ENCODE data around the gene GPR45.

Gene GPR45

DNA sequence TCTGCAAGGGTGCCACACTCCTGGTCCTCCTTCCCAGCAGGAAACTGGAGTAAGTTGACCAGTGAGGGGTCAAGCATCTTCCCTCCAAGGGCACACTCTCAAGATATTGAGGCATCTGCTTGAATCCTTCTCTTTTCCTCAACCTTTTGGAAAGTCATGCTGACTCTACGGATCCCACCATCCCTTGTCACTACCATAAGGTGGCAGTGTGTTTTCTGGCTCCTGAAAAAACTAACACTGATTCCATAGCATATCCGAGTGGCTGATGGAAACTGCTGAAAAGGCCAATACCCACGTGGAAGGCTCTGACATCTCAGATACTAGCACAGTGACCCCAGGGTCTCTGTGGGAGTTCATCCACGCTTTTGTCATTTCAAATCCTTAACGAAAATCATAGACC is 37.1 kb downstream of the GPR45 start:
- H3K27me3 ChIP-seq (replicated peaks; ENCODE audit: insufficient read depth, low read length), result no peaks in the 10 kb centered on the region
- no peaks in the 10 kb centered on the region for H4K20me1 ChIP-seq (ENCODE audit: insufficient read depth, low read length)
- peaks cover 4% of the 10 kb centered on the region; the same call in 1 of the 2 replicates for H3K36me3 ChIP-seq (replicated peaks; ENCODE audit: insufficient read depth, low read length)
- TF ChIP-seq, protein P1, sequence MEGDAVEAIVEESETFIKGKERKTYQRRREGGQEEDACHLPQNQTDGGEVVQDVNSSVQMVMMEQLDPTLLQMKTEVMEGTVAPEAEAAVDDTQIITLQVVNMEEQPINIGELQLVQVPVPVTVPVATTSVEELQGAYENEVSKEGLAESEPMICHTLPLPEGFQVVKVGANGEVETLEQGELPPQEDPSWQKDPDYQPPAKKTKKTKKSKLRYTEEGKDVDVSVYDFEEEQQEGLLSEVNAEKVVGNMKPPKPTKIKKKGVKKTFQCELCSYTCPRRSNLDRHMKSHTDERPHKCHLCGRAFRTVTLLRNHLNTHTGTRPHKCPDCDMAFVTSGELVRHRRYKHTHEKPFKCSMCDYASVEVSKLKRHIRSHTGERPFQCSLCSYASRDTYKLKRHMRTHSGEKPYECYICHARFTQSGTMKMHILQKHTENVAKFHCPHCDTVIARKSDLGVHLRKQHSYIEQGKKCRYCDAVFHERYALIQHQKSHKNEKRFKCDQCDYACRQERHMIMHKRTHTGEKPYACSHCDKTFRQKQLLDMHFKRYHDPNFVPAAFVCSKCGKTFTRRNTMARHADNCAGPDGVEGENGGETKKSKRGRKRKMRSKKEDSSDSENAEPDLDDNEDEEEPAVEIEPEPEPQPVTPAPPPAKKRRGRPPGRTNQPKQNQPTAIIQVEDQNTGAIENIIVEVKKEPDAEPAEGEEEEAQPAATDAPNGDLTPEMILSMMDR (IDR thresholded peaks at IDR 0.05; ENCODE audit: low read length), result no peak
- no peak for TF ChIP-seq EZH2 (optimal IDR thresholded peaks at IDR 0.05; ENCODE audit: low read depth, low read length)
- no peak for TF ChIP-seq EZH2phosphoT487 (IDR thresholded peaks at IDR 0.05; ENCODE audit: low read length)
- no peaks in the 10 kb centered on the region for H3K79me2 ChIP-seq (ENCODE audit: low read length)
- no peak overlapping the region for H3K27ac ChIP-seq (ENCODE audit: low read length)
- no peaks in the 10 kb centered on the region for H3K4me1 ChIP-seq (ENCODE audit: low read length)
- H2AFZ ChIP-seq (ENCODE audit: low read length), result no peak overlapping the region
- no peak overlapping the region for H3K4me3 ChIP-seq (ENCODE audit: low read length)
- no peak for DNase-seq
- no peaks in the 10 kb centered on the region for H3K9me2 ChIP-seq (replicated peaks; ENCODE audit: insufficient read depth, low read length)
- H3F3A ChIP-seq (ENCODE audit: insufficient read depth, low read length), result no peaks in the 10 kb centered on the region
- H3K9me3 ChIP-seq (replicated peaks; ENCODE audit: insufficient read depth, low read length), result no peaks in the 10 kb centered on the region
- no peak overlapping the region for H3K9ac ChIP-seq (ENCODE audit: low read length)
- H3K4me2 ChIP-seq (ENCODE audit: low read depth, low read length), result no peak overlapping the region

GRCh38 chr2:105279126-105279525 is 37.6 kb downstream of the GPR45 start:
- no peaks in the 10 kb centered on the region for H3K9me2 ChIP-seq (replicated peaks; ENCODE audit: insufficient read depth, low read length)
- TF ChIP-seq EZH2phosphoT487 (IDR thresholded peaks at IDR 0.05; ENCODE audit: low read length) (no peak), EZH2 (optimal IDR thresholded peaks at IDR 0.05; ENCODE audit: low read depth, low read length) (no peak)
- TF ChIP-seq, protein P1 (IDR thresholded peaks at IDR 0.05; ENCODE audit: low read length), result no peak
- no peaks in the 10 kb centered on the region for H4K20me1 ChIP-seq (ENCODE audit: insufficient read depth, low read length)
- DNase-seq, result no peak
- H3K4me3 ChIP-seq (ENCODE audit: low read length), result no peak overlapping the region
- no peaks in the 10 kb centered on the region for H3K79me2 ChIP-seq (ENCODE audit: low read length)
- H3K4me2 ChIP-seq (ENCODE audit: low read depth, low read length), result no peak overlapping the region
- peaks cover 4% of the 10 kb centered on the region; the same call in 1 of the 2 replicates for H3K36me3 ChIP-seq (replicated peaks; ENCODE audit: insufficient read depth, low read length)
- no peaks in the 10 kb centered on the region for H3K4me1 ChIP-seq (ENCODE audit: low read length)
- no peak overlapping the region for H3K27ac ChIP-seq (ENCODE audit: low read length)
- no peaks in the 10 kb centered on the region for H3K9me3 ChIP-seq (replicated peaks; ENCODE audit: insufficient read depth, low read length)
- H3K9ac ChIP-seq (ENCODE audit: low read length), result no peak overlapping the region
- no peak overlapping the region for H2AFZ ChIP-seq (ENCODE audit: low read length)
- no peaks in the 10 kb centered on the region for H3F3A ChIP-seq (ENCODE audit: insufficient read depth, low read length)
- H3K27me3 ChIP-seq (replicated peaks; ENCODE audit: insufficient read depth, low read length), result no peaks in the 10 kb centered on the region

GRCh38 chr2:105280281-105280680 is 38.7 kb downstream of the GPR45 start:
- Histone ChIP-seq H3K79me2 (ENCODE audit: low read length) (no peaks in the 10 kb centered on the region), H4K20me1 (ENCODE audit: insufficient read depth, low read length) (no peaks in the 10 kb centered on the region), H2AFZ (ENCODE audit: low read length) (no peak overlapping the region), H3K27ac (ENCODE audit: low read length) (no peak overlapping the region), H3K9me3 (replicated peaks; ENCODE audit: insufficient read depth, low read length) (no peaks in the 10 kb centered on the region), H3K4me2 (ENCODE audit: low read depth, low read length) (no peak overlapping the region), H3K9me2 (replicated peaks; ENCODE audit: insufficient read depth, low read length) (no peaks in the 10 kb centered on the region), H3K9ac (ENCODE audit: low read length) (no peak overlapping the region), H3K27me3 (replicated peaks; ENCODE audit: insufficient read depth, low read length) (no peaks in the 10 kb centered on the region), H3K36me3 (replicated peaks; ENCODE audit: insufficient read depth, low read length) (no peaks in the 10 kb centered on the region), H3K4me3 (ENCODE audit: low read length) (no peak overlapping the region), H3K4me1 (ENCODE audit: low read length) (no peaks in the 10 kb centered on the region), H3F3A (ENCODE audit: insufficient read depth, low read length) (no peaks in the 10 kb centered on the region)
- TF ChIP-seq, protein P1 (IDR thresholded peaks at IDR 0.05; ENCODE audit: low read length), result no peak
- TF ChIP-seq EZH2 (optimal IDR thresholded peaks at IDR 0.05; ENCODE audit: low read depth, low read length) (no peak), EZH2phosphoT487 (IDR thresholded peaks at IDR 0.05; ENCODE audit: low read length) (no peak)
- no peak for DNase-seq
